HG02973 (cell line): ENCODE data around the gene CAP1.
"Not testable (repeated sequence)": the region's sequence is repeated elsewhere in the genome, so short reads cannot be mapped to it uniquely, and the experiment has no call there.

Experiments
- ATAC-seq: cut with Tn5 transposase; IDR thresholded peaks from one replicate; pipeline ENCODE4 v1.9.1; 2021; ENCODE audit warnings: moderate library complexity; ENCODE audit not compliant: unreplicated experiment

Gene CAP1

DNA sequence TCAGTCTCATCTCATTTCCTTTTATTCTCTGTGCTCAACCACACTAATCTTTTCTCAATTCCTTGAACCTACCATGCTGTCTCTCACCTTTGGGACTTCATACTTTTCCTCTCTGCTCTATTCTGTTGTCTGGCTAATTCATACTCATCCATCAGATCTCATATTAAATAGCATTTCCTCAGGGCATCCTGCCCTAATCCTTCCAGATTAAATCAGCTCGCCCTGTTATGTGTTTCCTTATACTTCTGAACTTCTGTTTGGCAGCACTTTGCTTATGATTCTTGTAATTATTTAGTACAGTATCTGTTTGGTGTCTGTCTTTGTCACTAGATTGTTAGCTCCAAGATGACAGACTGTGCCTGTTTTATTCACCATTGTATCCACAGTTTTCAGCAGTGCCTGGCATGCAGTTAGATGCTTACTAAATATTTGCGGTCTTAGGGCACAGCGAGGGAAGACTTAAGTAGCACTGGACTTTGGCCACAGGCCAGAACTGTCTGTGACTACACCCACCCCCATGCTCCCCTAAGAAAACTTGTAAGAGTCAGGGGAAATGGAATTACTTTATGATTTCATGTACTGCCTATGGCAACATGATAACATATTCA lies 9.9 kb upstream of the CAP1 start:
- ATAC-seq, result no peak

DNA sequence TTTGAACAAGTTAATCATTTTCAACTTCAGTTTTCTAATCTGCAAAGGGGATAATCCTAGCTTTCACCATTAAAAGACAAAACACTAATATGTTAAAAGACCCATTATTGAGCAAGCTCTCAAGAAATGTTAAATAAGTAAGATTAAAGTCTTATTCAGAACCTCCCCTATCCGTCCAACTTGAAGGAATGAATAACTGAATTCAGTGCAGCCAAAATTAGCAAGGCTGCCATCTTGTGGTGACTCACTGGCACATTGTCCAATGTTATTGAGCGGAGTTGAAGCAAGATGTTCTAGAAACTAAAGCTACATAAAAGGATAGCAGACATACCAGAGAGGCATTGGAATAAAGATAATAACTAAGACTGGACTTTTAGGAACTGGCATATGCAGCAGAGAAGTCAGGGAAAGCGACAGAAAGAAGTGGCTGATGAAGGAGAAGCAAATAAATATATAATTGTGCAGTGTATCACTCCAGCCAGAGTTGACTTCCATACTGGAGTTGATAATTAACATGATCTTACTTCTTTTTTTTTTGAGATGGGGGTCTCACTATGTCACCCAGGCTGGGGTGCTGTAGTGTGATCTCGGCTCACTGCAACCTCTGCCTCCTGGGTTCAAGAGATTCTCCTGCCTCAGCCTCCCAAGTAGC lies 8.2 kb upstream of the CAP1 start:
- no peak for ATAC-seq

DNA sequence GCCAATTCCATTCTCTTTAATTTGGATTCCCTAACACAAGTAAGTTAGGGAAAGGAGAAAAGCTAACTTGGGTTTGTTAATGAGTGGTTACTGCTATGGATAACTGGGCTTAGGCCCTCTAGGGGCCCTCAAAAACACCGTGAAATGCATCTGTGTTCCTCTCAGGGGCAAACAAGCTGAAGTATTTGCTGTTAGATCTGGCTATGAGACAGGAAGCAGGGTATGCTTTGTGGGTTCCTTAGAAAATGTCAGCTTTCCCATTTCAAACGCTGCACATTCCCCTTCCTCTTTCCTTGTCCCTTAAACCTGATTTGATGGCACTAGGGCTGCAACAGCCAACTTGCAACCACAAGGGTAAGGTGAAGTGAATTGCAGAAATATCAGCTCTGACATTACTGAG lies 5.7 kb upstream of the CAP1 start:
- no peak for ATAC-seq

DNA sequence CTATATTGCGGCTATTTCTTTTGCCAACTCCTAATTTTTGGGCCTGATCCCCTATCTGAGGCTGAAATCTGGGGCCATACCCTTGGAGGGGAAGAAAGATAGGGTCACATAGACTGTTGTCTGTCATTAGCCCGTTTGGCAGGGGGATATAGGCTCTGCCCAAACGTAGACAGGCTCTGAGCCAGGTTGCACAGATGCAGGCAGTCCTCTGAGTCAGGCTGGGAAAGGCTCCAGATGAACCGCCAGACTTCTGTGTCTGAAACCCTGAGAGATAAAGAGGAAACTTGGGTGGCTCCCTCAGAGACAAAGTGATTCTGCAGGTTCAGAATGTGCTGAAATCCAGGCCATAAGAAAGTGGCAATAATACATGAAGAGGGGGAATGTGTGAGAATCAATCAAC lies 4.0 kb upstream of the CAP1 start:
- ATAC-seq, result no peak

DNA sequence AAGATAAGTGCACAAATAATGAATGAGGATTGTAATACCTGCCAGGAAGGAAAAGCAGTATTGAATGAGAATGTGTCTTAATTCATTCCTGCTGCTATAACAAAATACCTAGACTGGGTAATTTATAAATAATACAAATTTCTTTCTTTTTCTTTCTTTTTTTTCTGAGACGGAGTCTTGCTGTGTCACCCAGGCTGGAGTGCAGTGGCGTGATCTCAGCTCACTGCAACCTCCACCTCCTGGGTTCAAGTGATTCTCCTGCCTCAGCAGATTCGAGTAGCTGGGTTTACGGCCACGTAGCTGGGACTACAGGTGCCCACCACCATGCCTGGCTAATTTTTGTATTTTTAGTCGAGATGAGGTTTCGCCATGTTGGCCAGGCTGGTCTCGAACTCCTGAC lies 3.3 kb upstream of the CAP1 start:
- ATAC-seq, result not testable (repeated sequence)

DNA sequence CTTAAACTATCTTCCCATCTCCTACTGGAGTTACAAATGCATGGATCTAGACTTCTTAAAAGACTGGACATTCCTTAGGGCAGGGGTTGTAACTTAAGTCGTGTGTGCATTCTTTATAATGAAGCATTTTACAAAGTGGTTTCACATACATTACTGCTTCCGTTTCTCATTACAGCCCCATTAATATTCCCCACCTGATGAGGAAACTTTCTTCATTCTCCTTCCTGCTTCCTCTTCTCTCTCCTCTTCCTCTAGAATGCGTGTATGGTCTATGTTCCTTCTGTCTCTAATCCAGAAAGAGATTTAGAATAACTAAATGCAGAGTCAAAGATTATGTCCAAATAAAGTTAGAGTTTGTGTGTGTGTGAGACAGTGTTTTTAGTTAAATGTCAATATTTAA lies 1.8 kb upstream of the CAP1 start:
- no peak for ATAC-seq

DNA sequence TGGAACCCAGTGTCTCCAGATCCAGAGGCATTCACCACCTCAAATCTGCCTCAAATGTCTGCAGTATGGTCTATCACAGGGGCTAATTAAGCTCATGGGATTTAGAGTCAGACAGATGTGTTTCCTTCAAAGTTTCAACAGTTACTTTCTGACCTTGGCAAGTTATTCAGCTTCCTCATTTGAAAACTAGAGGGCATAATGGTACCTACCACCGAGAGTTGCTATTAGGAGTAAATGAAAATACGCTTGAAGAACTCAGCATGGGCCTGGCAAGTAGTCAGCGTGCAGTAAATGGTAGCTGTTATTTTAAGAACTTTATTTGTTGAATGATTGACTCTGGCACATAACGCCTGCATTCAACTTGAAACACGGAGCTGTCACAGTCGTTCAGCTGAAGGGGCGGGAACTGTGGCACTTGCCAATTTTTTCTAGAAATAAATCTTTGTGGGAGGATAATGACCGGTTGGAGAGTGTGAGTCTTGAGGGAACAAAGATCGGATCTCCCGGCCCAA lies 1.2 kb upstream of the CAP1 start:
- ATAC-seq, result peak; percentile 7

DNA sequence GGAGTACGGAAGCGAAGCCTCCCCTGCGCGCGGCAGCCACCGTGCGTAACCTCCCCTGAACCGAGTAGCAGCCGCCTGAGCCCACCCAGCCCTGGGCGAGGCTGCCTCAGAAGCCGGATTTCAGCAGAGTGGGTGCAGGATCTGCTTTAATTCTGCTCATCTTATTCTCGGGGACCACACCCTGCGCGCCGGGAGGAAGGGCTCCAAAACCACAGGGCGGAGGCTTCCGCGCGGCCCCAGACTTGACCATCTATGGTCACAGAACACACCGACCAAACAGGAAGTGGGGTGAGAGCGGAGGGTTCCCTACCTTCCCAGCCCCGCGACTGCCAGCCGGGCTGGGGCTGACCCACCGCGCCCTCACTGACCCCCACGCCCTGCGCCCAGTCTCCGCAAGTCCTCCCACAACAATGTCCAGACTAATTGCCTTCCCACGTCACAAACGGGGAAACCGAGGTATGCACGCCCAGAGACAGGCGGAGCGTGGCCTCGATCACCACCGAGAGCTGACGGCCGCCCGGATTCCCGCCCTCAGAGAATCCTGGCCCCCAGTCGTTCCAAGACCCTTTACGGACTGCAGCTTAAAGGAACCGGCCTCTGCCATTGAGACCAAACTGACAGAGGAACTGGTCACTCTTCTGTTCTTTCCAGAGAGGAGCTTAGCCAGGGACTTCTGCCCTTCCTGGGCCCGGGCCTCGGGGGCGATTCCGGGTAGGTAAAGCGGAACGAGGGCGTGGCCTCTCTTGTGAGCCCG lies 595 bp upstream of the CAP1 start:
- ATAC-seq, result peak; percentile 61

DNA sequence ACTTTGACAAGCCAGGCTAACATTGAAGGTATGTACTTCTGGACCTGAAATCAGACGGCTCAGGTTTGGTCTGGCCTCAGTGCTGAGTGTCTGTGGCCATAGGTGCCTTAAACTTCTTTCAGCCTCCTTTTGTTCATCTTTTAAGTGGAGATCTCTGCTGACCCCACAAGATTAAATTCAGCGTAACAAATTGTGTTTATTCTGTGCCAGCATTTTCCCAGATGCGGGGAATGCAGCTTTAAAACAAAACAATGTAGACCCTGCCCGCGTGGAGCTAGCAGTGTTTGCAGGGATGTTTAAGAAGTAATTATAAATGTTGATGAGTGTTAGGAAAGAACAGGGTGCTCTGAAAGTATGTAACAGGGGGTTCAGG lies 923 bp downstream of the CAP1 start:
- no peak for ATAC-seq

DNA sequence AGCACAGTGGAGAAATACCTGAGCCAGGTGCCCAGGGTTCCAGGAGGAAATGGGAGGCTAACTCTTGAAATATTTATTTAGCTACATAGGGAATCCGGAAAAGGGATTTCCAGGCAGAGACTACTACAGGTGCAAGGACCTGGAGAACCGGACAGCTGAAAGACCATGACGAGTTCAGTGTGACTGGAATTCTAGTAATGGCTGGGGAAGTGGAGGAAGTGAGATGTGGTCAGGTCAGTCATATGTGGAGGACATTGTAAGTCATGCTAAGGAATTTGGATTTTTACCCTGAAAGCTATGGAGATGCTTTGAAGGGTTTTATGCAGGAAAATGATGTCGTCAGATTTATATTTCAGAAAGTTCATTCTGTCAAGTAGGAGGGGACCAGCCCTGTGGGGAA lies 1.8 kb downstream of the CAP1 start:
- no peak for ATAC-seq

DNA sequence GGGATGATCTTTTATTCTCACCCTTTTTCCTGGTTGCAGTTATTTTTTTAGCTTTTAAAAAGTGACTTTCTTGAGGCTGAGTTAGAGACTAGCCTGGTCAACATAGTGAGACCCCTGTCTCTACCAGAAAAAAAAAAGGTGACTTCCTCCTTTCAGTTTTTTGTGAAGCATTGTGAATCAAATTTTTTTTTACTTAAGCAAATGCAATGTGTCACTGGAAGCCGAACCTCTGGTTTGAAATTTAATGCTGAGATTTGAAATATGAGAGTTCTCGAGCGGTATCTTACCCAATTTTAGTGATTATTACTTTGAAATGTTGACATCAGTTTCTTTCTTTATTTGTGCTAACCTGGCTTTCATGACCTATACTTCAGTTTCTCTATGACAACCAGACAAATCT lies 3.6 kb downstream of the CAP1 start:
- no peak for ATAC-seq

DNA sequence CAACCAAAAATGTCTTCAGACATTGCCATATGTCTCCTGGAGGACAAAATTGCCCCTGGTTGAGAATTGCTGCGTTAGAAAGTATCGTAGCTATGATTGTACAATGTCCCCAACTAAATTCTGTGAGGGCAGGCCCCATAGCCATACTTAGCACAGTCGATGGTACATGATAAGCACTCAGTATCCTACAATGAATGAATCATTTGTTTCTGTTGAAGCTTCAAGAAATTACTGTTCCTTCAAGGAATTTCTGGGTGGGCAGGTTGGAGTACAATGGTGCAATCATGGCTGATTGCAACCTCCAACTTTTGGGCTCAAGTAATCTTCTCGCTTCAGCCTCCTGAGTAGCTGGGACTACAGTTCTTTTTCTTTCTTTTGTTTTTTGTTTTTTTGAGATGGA lies 4.7 kb downstream of the CAP1 start:
- ATAC-seq, result no peak

DNA sequence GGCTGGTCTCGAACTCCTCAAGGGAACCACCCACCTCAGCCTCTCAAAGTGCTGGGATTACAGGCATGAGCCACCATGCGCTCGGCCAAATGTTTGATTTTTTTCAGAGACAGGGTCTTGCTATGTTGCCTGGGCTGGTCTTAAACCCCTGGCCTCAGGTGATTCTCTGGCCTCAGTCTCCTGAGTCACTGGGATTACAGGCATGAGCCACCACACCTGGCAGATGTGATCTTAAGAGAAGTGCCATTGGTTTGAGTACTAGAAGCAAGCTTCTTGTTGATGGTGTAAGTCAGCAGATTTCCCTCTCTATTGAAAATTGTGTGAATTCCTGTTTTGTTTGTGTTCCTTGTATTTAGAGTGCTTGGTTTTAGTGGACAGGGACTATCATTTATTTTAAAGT lies 5.2 kb downstream of the CAP1 start:
- no peak for ATAC-seq

DNA sequence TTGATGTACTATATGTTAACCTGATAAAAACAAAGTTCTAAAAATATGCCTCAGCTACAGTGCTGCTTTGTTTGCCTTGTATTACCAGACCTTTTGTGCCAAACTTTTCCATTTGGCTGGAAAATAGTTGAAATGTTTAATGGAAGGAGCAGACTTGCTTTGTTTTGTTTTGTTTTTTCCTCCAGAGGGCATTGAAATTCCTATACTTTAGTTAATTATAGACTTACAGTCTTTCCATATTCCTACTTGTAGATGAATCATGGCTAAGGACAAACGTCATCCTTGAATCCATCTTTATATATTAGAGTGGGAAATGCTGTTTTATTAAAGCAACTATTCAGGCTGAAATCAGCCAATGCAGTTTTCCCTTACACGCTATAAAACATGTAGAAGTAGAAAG lies 6.7 kb downstream of the CAP1 start:
- ATAC-seq, result no peak

DNA sequence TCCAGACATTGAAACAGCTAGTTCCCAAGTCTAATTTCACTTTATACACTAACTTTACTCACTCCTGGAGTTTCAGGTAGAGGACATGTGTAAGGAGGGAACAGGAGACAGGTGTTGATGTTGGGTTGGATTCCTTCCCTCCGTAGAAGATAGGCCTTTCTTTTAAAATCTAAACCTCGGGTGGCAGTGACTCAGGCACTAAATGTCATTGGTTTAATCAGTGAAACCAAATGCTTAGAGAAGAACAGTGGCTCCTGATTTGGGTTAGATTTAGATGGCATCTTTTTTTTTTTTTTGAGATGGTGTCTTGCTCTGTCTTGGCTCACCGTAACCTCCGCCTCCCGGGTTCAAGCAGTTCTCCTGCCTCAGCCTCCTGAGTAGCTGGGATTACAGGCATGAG lies 7.2 kb downstream of the CAP1 start:
- no peak for ATAC-seq

DNA sequence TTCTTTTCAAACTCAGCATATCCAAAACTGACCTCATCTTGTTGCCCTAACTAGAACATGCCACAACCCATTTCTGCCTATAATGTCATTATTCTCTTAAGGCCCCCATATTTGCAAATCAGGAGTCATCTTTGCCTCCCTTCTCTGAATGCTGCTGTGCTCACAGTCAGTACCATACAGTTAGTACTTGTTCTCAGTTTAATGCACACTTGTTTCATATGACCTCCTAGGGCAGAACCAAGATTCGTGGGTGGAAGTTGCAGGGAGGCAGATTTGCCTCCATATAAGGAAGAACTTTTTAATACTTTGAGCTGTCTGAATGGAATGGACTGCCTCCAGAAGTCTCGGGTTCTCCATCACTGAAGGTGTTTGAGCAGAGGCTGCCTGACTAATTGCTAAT lies 9.2 kb downstream of the CAP1 start:
- no peak for ATAC-seq

DNA sequence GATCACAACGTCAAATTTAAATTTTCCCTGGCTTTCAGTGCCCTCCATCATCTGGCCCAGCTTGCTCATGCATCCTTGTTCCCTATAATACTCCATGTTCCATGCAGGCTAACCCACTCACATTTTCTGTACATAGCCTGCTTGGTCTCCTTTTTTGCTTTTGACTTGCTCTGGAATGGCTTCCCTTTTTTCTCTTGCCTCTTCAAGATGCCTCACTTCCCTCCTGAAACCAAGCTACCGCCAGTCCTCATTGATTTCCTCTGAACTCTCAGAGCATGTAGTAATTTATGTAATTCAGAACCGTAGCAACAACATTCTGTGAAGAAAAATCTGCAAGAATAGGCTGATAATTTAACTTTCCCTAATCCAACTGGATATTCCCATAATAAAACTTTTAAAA lies 10.3 kb downstream of the CAP1 start:
- no peak for ATAC-seq

DNA sequence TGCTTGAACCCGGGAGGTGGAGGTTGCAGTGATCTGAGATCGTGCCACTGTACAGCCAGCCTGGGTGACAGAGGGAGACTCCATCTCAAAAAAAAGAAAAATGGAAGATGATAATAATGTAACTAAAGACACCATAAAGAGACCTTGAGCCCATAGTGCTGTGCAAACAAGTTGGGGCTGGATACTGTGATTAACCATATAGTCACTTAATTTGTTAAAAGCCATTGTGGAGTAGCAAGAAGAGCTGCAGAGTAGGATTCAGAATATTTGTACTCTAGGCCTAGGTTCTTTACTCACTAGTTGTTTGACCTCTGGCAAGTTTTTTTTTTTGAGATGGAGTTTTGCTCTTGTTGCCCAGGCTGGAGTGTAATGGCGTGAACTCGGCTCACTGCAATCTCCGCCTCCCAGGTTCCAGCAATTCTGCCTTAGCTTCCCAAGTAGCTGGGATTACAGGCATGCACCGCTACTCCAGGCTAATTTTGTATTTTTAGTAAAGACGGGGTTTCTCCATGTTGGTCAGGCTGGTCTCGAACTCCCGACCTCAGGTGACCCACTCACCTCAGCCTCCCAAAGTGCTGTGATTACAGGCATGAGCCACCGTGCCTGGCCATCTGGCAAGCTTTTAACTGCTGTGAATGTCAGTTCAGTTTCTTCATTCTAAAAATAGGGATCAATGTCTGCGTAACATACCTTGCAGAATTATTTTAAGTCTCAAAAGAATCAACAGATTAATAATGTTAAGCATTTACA lies 12.8 kb downstream of the CAP1 start:
- ATAC-seq, result no peak

DNA sequence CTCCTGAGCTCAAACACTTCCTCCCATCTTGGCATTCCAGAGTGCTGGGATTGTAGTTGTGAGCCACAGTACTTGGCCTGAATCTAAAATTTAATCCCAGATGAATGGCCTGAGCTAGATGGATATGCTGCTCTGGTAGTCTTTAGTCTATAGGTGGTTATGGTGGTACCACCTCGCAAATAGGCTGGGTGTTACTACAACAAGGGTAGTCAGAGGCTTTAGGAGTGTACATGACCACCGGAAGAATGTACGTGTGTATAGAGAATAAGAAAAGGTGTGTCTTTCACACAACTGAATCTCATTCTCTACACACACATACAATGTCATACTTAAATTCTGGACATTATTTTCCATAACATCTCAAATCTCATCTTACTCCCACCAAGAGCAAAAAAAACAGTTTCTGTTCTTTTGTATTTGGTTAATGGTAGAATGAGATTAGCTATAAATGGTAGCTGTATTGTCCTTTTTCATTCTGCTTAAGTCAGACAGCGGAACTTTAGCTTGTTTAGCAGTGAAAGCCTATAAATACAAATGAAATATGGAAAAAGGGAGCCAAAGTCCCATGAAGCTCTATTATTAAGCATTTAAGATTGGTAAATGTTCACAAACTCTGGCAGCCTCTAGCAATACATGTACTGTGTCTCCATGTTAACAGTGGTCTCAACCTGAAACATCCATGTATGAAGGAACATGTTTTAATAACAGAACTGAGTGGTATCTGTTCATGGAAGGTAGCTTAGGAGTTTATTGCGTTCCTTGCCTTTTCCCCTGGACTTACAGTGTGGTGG lies 16.2 kb downstream of the CAP1 start:
- ATAC-seq, result no peak

DNA sequence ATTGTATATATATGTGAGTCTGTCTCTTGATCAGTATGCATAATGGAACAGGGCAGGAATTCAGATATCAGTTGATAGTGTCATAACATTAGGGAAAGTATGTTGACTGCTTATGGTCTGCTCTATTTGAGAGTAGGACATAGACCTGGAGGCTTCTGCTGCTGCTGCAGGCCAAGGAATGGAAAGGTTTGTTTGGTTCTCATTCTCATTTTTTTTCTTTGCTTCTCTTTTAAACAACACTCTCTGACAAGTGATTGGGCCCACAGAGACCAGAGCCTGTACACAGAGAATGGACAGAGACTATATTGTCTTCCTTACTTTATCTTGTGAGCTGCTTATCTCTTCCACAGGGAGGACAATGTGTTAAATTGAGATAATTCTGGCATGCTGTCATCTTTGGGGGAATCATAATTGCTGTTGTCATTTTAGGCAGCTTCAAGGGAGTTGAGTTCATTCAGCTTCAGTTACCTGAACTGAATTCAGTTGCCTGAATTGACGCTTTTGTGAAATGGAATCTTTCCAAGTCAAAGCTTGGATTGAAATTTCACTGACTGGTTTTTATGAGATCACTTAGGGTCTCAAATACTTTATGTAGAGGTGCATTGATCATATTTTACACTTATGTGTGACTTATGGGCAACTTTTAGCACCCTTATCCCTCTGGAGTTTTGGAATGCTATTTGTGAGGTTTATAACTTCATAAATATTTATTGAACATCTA lies 16.9 kb downstream of the CAP1 start:
- no peak for ATAC-seq
